ENCODE results near the gene RTTN. TPM values are rescaled to one million over a fixed set of nuclear protein-coding genes. Genes with fewer than 3 reads are reported as not detected.

RTTN gene
- total RNA-seq, 2 experiments from 2014 or later: 24.2 to 28.6 TPM

- H3K27ac Mint-ChIP-seq: no peak overlapping the region
- H3K36me3 Mint-ChIP-seq (ENCODE audit: low read depth): no peaks in the 10 kb centered on the region
- no peaks in the 10 kb centered on the region for H3K4me1 Mint-ChIP-seq
- ChIA-PET POLR2A (no interaction called here), CTCF (no interaction called here)
- H3K27me3 Mint-ChIP-seq: peaks cover 8% of the 10 kb centered on the region
- H3K9me3 Mint-ChIP-seq: peaks cover 13% of the 10 kb centered on the region
- H3K4me3 Mint-ChIP-seq: no peak overlapping the region
- DNase-seq: no peak
Observed at GRCh38 chr18:70229639-70230038, 24.2 kb upstream of the RTTN start.

GRCh38 chr18:70228536-70228935 is 23.0 kb upstream of the RTTN start:
- Mint-ChIP-seq H3K4me3 (no peak overlapping the region), H3K36me3 (ENCODE audit: low read depth) (no peaks in the 10 kb centered on the region), H3K27ac (no peak overlapping the region), H3K27me3 (peaks cover 11% of the 10 kb centered on the region), H3K9me3 (peaks cover 13% of the 10 kb centered on the region), H3K4me1 (no peaks in the 10 kb centered on the region)
- ChIA-PET POLR2A (no interaction called here), CTCF (no interaction called here)
- no peak for DNase-seq

- ChIA-PET CTCF (interaction anchor here (0.6 kb wide), 1 partner anchor 209 kb away, joined by 4 read pairs; no protein-coding TSS in a partner anchor), POLR2A (no interaction called here)
- Mint-ChIP-seq H3K4me1 (no peaks in the 10 kb centered on the region), H3K27ac (no peak overlapping the region), H3K27me3 (peaks cover 20% of the 10 kb centered on the region), H3K9me3 (peaks cover 13% of the 10 kb centered on the region), H3K36me3 (ENCODE audit: low read depth) (no peaks in the 10 kb centered on the region), H3K4me3 (no peak overlapping the region)
- no peak for DNase-seq
Observed at GRCh38 chr18:70227438-70227837, 22.0 kb upstream of the RTTN start.

- no peaks in the 10 kb centered on the region for H3K9me3 Mint-ChIP-seq
- peaks cover 36% of the 10 kb centered on the region for H3K27me3 Mint-ChIP-seq
- ChIA-PET POLR2A (no interaction called here), CTCF (no interaction called here)
- no peak for DNase-seq
- H3K4me3 Mint-ChIP-seq: no peak overlapping the region
- H3K27ac Mint-ChIP-seq: no peak overlapping the region
- no peaks in the 10 kb centered on the region for H3K36me3 Mint-ChIP-seq (ENCODE audit: low read depth)
- no peaks in the 10 kb centered on the region for H3K4me1 Mint-ChIP-seq
Observed at GRCh38 chr18:70221915-70222278, 16.4 kb upstream of the RTTN start.

- ChIA-PET POLR2A (no interaction called here), CTCF (no interaction called here)
- H3K36me3 Mint-ChIP-seq (ENCODE audit: low read depth): no peaks in the 10 kb centered on the region
- H3K4me1 Mint-ChIP-seq: no peaks in the 10 kb centered on the region
- no peaks in the 10 kb centered on the region for H3K9me3 Mint-ChIP-seq
- H3K27me3 Mint-ChIP-seq: peaks cover 36% of the 10 kb centered on the region
- no peak overlapping the region for H3K27ac Mint-ChIP-seq
- no peak for DNase-seq
- H3K4me3 Mint-ChIP-seq: no peak overlapping the region
Observed at GRCh38 chr18:70221156-70221914, 15.8 kb upstream of the RTTN start.

- ChIA-PET POLR2A (no interaction called here), CTCF (no interaction called here)
- Mint-ChIP-seq H3K4me1 (no peaks in the 10 kb centered on the region), H3K4me3 (no peak overlapping the region), H3K27me3 (peaks cover 36% of the 10 kb centered on the region), H3K27ac (no peak overlapping the region), H3K9me3 (no peaks in the 10 kb centered on the region), H3K36me3 (ENCODE audit: low read depth) (no peaks in the 10 kb centered on the region)
- DNase-seq: no peak
Observed at GRCh38 chr18:70220628-70221027, 15.1 kb upstream of the RTTN start.

- no peak overlapping the region for H3K4me3 Mint-ChIP-seq
Observed at GRCh38 chr18:70219688-70220087, 14.2 kb upstream of the RTTN start.

GRCh38 chr18:70216788-70217187 is 11.3 kb upstream of the RTTN start:
- Mint-ChIP-seq H3K9me3 (no peaks in the 10 kb centered on the region), H3K27ac (no peak overlapping the region), H3K27me3 (peaks cover 19% of the 10 kb centered on the region), H3K4me1 (no peaks in the 10 kb centered on the region), H3K36me3 (ENCODE audit: low read depth) (no peaks in the 10 kb centered on the region), H3K4me3 (no peak overlapping the region)
- no peak for DNase-seq
- CTCF ChIA-PET: no interaction called here
- POLR2A ChIA-PET: no interaction called here

More at GRCh38 chr18:70219688-70220087, 14.2 kb upstream of the RTTN start:
- Mint-ChIP-seq H3K27ac (no peak overlapping the region), H3K9me3 (no peaks in the 10 kb centered on the region), H3K4me1 (no peaks in the 10 kb centered on the region), H3K36me3 (ENCODE audit: low read depth) (no peaks in the 10 kb centered on the region), H3K27me3 (peaks cover 34% of the 10 kb centered on the region)
- no peak for DNase-seq
- POLR2A ChIA-PET: no interaction called here
- CTCF ChIA-PET: no interaction called here

- peaks cover 6% of the 10 kb centered on the region for H3K27me3 Mint-ChIP-seq
- peaks cover 36% of the 10 kb centered on the region for H3K4me1 Mint-ChIP-seq
- peak overlapping the region; percentile 57 for H3K4me3 Mint-ChIP-seq
- ChIA-PET CTCF (no interaction called here), POLR2A (no interaction called here)
- H3K27ac Mint-ChIP-seq: no peak overlapping the region
- no peak for DNase-seq
- H3K9me3 Mint-ChIP-seq: no peaks in the 10 kb centered on the region
- peaks cover 2% of the 10 kb centered on the region for H3K36me3 Mint-ChIP-seq (ENCODE audit: low read depth)
Observed at GRCh38 chr18:70207181-70207580, 1.7 kb upstream of the RTTN start.

- Mint-ChIP-seq H3K36me3 (ENCODE audit: low read depth) (peaks cover 36% of the 10 kb centered on the region), H3K27me3 (no peaks in the 10 kb centered on the region), H3K27ac (no peak overlapping the region), H3K4me1 (peaks cover 33% of the 10 kb centered on the region), H3K9me3 (no peaks in the 10 kb centered on the region), H3K4me3 (no peak overlapping the region)
- no peak for DNase-seq
- POLR2A ChIA-PET: no interaction called here
- CTCF ChIA-PET: interaction anchor here (0.6 kb wide), 1 partner anchor 33 kb away, joined by 3 read pairs; no protein-coding TSS in a partner anchor
Observed at GRCh38 chr18:70200286-70200685, 5.2 kb downstream of the RTTN start.

GRCh38 chr18:70197844-70198243 is 7.6 kb downstream of the RTTN start:
- H3K9me3 Mint-ChIP-seq: no peaks in the 10 kb centered on the region
- peaks cover 23% of the 10 kb centered on the region for H3K4me1 Mint-ChIP-seq
- ChIA-PET POLR2A (no interaction called here), CTCF (no interaction called here)
- peaks cover 51% of the 10 kb centered on the region for H3K36me3 Mint-ChIP-seq (ENCODE audit: low read depth)
- DNase-seq: no peak
- H3K27me3 Mint-ChIP-seq: no peaks in the 10 kb centered on the region
- no peak overlapping the region for H3K4me3 Mint-ChIP-seq
- H3K27ac Mint-ChIP-seq: no peak overlapping the region

- Mint-ChIP-seq H3K36me3 (ENCODE audit: low read depth) (peaks cover 50% of the 10 kb centered on the region), H3K4me1 (peaks cover 16% of the 10 kb centered on the region), H3K9me3 (no peaks in the 10 kb centered on the region), H3K27ac (no peak overlapping the region), H3K4me3 (no peak overlapping the region), H3K27me3 (no peaks in the 10 kb centered on the region)
- DNase-seq: no peak
- ChIA-PET POLR2A (no interaction called here), CTCF (no interaction called here)
Observed at GRCh38 chr18:70197026-70197425, 8.5 kb downstream of the RTTN start.

- POLR2A ChIA-PET: no interaction called here
- H3K27ac Mint-ChIP-seq: no peak overlapping the region
- CTCF ChIA-PET: interaction anchor here (0.7 to 2.4 kb wide), 4 partner anchors 12 to 225 kb away, joined by 3 to 10 read pairs (median 4); no protein-coding TSS in a partner anchor
- peaks cover 54% of the 10 kb centered on the region for H3K36me3 Mint-ChIP-seq (ENCODE audit: low read depth)
- H3K27me3 Mint-ChIP-seq: no peaks in the 10 kb centered on the region
- DNase-seq: peak; percentile 33
- no peak overlapping the region for H3K4me3 Mint-ChIP-seq
- no peaks in the 10 kb centered on the region for H3K9me3 Mint-ChIP-seq
- H3K4me1 Mint-ChIP-seq: peaks cover 16% of the 10 kb centered on the region
Observed at GRCh38 chr18:70195852-70196434, 9.5 kb downstream of the RTTN start.
